NCI-H526 (cell line): ENCODE data around the gene KCNB1.

Source experiments
- DNase-seq, 2 experiments: peaks; one replicate each; lab custom pipeline; 2025; lab: John Stamatoyannopoulos, UW

Gene KCNB1

GRCh38 chr20:49409302-49409974 is 73.0 kb downstream of the KCNB1 start:
- DNase-seq: no peak

- no peak for DNase-seq
Measured at GRCh38 chr20:49408509-49409104, 73.9 kb downstream of the KCNB1 start.

DNA sequence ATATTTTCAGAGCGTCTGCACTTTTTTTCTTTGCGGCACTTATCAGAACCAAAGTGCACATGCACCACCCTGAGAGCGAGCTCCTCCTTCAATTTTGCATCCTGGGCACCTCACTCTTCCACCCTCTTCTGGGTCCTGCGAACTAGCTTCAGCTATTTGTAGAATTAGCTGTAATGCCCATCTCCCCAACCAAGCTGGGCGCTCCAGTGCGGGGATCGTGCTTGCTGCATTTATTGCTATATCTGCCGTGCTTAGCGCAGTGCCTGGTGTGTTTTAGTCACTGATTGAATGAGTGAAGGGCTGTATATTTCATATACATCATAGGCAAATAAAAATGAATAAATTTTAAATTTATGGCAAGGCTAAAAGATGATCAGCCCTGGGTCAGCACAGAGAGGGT is 75.8 kb downstream of the KCNB1 start:
- no peak for DNase-seq

DNA sequence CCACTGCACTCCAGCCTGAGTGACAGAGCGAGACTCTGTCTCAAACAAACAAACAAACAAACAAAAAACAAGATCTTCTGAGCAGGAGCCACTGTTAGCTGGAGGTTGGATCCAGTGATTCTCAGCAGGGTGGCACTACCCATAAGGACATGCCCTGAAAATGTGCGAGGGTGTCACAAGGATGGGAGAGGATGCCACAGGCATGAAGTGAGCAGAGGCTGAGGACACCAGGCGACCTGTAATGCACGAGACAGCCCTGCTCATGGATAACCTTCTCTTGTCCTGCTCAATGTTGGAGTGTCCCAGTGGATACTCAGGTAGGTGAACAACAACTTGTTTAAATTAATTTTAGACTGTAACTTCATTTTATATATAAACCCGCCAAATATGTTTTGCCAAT is 76.8 kb downstream of the KCNB1 start:
- no peak for DNase-seq

DNA sequence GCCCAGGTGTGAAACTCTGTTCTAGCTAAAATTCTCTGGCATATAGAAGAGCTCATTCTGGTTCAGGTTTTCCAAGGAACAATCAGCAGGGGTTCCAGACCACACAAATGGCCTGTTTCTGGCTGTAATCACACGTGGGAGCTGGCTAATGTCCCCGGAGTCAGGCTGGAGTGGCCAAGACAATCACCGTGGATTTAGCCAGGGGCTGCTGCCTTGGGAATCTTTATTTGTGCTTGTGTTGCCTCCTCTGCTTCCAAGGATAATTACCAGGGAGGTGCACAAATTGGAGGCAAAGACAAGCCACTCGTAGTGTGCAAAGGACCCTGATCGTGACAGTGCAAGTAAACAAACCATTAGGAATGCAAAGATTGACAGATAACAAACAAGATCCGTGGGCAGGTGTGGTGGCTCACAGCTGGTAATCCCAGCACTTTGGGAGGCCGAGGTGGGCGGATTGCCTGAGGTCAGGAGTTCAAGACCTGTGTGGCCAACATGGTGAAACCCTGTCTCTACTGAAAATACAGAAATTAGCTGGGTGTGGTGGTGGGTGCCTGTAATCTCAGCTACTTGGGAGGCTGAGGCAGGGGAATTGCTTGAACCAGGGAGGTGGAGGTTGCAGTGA is 77.3 kb downstream of the KCNB1 start:
- DNase-seq: no peak

DNA sequence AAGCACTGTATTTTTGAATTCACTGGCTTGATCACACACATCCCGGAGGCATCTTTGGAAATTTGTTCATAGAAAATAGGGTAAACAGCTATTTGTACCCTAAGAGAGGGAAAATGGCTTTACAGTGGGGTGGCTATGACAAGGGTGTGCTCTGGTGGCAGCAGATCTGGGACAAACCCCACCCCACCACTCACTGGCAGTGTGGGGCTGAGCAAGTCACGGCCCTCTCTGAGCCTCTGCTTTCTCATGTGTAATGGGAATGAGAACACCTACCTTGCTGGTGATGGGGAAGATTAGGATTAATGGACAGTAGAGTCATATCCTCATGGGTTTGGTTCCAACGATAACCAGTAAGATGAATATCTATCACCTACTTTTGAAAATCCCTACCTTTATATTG is 78.0 kb downstream of the KCNB1 start:
- no peak for DNase-seq

- no peak for DNase-seq
Measured at GRCh38 chr20:49403911-49404310, 78.6 kb downstream of the KCNB1 start.

- no peak for DNase-seq
Measured at GRCh38 chr20:49403012-49403411, 79.5 kb downstream of the KCNB1 start.

DNA sequence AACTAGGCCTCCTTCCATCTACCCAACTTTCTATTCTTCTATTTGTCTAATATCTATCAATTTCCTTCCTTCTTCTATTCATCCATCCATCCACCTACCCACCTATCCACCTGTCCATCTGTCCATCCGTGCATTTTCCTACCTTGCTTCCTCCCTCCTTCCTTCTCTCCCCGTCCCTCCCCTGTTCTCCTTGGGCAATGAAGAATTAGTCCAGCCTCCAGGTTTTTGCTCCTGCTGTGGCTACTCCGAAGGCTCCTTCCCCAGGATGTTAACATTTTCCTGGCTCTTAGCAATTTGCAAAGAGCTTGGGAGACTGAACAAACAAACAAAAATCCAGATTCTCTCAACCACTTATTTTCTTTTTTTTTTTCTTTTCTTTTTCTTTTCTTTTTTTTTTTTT is 81.6 kb downstream of the KCNB1 start:
- no peak for DNase-seq

- DNase-seq: no peak
Measured at GRCh38 chr20:49400410-49400809, 82.1 kb downstream of the KCNB1 start.

- no peak for DNase-seq
Measured at GRCh38 chr20:49399329-49399728, 83.1 kb downstream of the KCNB1 start.

GRCh38 chr20:49398401-49399144 is 83.9 kb downstream of the KCNB1 start:
- DNase-seq: no peak

DNA sequence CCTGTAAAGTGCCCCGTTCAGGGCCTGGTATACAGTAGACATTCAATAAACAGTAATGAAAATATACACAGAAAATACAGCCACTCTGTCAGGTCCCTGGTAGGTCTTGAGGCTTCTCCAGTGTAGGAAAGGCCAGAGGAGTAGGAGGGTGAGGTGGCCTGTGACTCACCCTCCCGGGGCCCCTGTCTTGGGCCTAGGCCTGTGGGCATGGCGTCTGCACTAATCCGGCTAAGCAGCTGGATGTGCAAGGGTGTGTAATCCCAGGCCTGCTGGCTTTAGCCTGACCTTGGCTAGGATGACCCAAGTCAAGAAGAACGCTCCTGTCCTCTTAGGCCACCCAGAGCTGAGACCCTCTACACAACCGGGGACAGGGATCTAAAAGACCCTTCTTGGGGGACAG is 84.9 kb downstream of the KCNB1 start:
- no peak for DNase-seq

DNA sequence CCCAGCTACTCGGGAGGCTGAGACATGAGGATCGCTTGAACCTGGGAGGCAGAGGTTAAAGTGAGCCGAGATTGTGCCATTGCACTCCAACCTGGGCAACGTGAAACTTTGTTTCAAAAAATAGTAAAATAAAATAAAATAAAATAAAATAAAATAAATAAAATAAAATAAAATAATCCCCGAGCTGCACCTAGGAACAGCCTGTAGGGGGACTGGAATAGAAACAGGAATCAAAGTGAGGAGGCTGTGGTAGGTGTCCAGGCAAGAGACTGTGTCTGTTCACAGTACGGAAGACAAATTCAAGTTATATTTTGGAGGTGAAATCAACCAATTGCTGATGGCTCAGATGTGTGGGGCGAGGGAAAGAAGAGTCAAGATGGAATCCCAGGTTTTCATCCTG is 86.2 kb downstream of the KCNB1 start:
- no peak for DNase-seq

- DNase-seq: no peak
Measured at GRCh38 chr20:49395659-49396058, 86.8 kb downstream of the KCNB1 start.

GRCh38 chr20:49395183-49395582 is 87.3 kb downstream of the KCNB1 start:
- DNase-seq: no peak

DNA sequence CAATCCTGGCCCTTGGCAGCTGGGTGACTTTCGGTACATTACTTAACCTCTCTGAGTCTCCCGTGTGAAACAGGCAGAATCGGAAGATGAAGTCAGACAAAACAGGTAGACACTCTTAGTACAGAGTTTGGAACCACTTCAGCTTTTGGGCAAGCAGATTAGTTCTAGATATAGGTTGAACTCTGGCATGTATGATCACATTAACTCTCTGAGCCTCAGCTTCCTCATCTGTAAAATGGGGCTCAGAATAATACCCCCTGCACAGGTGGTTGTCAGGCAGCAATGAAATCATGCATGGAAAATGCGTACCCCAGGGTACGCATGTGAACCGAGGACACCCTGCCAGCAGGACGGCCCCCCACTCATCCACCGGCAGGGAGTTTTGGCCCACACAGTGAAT is 87.7 kb downstream of the KCNB1 start:
- no peak for DNase-seq

DNA sequence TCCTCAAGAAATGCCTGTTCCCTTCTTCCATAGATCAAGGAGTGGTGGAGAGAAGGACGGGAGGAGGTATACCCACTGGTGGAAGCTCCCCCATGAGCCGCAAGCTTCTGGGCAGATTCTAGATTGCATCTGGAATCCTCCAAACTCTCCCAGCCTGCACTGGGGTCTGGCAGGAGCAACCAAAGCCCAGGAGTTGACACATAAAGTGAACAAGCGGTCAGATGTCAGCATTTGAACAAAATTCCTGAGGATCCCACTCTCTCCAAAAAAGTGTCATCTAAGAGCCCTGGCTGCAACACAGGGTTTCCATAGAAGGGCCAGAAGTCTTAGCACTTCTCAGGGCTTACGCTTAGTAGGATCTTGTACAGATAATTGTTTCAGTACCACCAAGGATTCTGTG is 88.2 kb downstream of the KCNB1 start:
- no peak for DNase-seq

- DNase-seq: no peak
Measured at GRCh38 chr20:49393803-49394202, 88.7 kb downstream of the KCNB1 start.

DNA sequence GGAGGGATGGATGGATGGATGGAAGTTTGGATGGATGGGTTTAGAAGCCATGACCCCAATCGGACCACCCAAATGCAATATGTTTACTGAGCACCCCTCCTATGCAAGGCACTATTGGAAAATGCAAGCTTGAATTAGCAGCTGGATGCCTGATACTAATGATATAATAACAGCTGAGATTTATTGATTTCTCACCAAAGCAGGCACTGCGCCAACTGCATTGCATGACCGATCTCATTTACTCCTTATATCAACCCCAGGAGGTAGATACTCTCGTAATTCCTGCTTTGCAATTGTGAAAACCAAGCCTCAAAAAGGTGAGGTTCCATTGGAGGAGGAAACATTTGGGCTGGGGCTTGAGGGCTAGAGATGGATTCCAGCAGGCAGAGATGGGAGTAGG is 89.7 kb downstream of the KCNB1 start:
- no peak for DNase-seq

- no peak for DNase-seq
Measured at GRCh38 chr20:49391404-49392245, 90.8 kb downstream of the KCNB1 start.

- DNase-seq: no peak
Measured at GRCh38 chr20:49389854-49390253, 92.6 kb downstream of the KCNB1 start.
